ENCODE data around the gene LY6G5B. TPM values are rescaled to one million over a fixed set of nuclear protein-coding genes. Genes with fewer than 3 reads are reported as not detected.

Gene LY6G5B, protein sequence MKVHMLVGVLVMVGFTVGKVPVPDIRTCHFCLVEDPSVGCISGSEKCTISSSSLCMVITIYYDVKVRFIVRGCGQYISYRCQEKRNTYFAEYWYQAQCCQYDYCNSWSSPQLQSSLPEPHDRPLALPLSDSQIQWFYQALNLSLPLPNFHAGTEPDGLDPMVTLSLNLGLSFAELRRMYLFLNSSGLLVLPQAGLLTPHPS
- 10 to 100 TPM in 6 of 10 donors, 1 to 10 TPM in 4; 5.6 to 24.0 (median 10.9) TPM for polyA plus RNA-seq (ENCODE audit: insufficient read length in 10 of 10)
- long read RNA-seq, donor 1, partial matches to known transcripts = 0 of 2 reads
- long read RNA-seq, donor 1, other reads (novel, unspliced or antisense) = 0 of 2 reads
- long read RNA-seq, donor 2, partial matches to known transcripts = 0 of 2 reads
- long read RNA-seq, donor 2, other reads (novel, unspliced or antisense) = 0 of 2 reads
- long read RNA-seq, donor 3 = 0 reads
- long read RNA-seq, donor 4, partial matches to known transcripts = 0 of 1 reads
- long read RNA-seq, donor 4, other reads (novel, unspliced or antisense) = 0 of 1 reads
- long read RNA-seq, donor 5, partial matches to known transcripts = 0 of 5 reads
- long read RNA-seq, donor 5, other reads (novel, unspliced or antisense) = 0 of 5 reads
- long read RNA-seq, donor 6 = 0 reads
- long read RNA-seq, donor 7, partial matches to known transcripts = 0 of 4 reads
- long read RNA-seq, donor 7, other reads (novel, unspliced or antisense) = 0 of 4 reads
- long read RNA-seq, donor 8, partial matches to known transcripts = 0 of 1 reads
- long read RNA-seq, donor 8, other reads (novel, unspliced or antisense) = 0 of 1 reads
- long read RNA-seq, donor 9 = 0 reads

DNA sequence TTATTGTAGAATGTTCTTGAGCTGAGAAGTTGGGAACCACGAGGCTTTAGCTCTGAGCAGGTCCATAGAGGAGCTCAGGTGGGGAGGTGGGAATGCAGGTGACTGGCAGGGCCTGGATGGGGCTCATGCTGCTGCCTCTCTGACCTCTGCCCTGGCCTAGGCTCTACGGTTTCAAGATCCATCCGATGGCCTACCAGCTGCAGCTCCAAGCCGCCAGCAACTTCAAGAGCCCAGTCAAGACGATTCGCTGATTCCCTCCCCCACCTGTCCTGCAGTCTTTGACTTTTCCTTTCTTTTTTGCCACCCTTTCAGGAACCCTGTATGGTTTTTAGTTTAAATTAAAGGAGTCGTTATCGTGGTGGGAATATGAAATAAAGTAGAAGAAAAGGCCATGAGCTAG, at the start of gene LY6G5B:
LY6G5B (plus strand) TSS at position 301 of the 400 bp plus-strand sequence. CDS start 975 bp downstream, outside the sequence.
- DNase-seq = no peak

DNA sequence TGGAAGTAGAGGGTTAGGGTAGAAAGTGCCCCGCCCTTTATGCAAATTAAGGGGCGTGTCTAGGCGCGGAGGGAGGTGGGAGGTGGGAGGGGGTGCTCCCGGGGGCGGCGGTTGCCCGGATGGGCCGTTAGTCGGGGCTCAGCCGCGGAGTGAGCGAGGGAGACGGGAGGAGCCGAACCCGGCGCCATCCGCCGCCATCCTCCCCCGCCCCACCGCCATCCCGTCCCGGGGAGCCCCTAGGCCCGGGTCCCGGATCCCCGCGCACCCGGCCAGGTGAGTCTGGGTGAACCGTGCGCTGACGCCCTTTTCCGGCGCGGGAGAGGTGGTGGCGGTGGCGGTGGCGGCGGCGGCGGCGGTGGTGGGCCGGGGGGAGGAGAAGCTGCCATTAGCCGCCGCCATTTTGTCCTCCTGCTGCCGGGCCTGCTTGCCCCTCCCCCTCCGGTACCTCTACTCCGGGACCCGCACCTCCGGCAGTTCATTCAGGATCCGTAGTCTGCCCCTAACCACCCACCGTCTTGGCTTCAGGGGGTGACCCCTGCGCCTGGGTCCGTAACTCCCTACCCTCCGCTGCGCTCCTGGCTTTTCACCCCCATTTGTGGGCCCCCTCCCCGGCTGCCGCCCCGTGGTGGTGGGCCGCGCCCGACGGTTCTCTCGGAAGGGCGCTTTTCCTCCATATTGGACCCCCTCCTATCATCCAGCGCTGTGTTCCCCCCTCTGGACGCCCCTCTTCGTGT, 49.0 kb upstream of the LY6G5B start, which contains the start of gene PRRC2A:
PRRC2A (plus strand) TSS at position 130 of the 734 bp plus-strand sequence. CDS start 2,075 bp downstream, outside the sequence.
- DNase-seq = peak in 2 of 3 donors; percentile 79 to 95

- no peak for DNase-seq
Observed at GRCh38 chr6:31621320-31621939, 48.3 kb upstream of the LY6G5B start.

GRCh38 chr6:31621991-31622390, 47.8 kb upstream of the LY6G5B start:
- DNase-seq = no peak

- DNase-seq = no peak
Observed at GRCh38 chr6:31622684-31623091, 47.1 kb upstream of the LY6G5B start.

GRCh38 chr6:31624070-31624469, 45.7 kb upstream of the LY6G5B start:
- no peak for DNase-seq

DNA sequence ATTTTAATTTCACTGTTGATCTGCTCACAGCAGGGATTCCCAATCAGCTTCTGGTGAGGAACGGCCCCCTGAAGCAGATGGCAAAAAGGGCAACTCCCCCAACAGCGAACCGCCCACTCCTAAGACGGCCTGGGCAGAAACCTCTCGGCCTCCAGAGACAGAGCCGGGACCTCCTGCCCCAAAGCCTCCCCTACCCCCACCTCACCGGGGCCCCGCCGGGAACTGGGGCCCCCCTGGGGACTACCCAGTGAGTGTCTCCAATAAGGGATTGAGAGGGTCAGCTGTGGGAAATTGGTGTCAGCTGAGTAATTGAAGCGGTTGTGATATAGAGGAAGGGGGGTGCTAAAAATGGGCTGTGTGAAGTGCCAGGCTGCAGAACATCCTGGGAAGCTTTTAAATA, 42.8 kb upstream of the LY6G5B start:
- no peak for DNase-seq

GRCh38 chr6:31627690-31628287, 42.0 kb upstream of the LY6G5B start:
- DNase-seq = no peak

DNA sequence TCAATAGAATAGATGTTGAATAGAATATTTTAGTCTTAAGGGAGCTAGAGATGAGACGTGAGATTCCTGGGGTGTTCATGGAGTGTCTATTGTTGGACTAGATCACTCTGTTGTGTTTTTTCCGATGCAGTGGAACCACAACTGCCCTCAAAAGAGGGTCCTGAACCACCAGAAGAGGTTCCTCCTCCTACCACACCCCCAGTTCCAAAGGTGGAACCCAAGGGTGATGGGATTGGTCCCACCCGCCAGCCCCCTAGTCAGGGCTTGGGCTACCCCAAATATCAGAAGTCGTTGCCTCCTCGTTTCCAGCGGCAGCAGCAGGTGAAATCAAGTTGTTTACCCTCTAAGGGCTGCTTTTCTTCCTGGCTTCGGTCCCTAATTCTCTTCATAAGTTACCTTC, 40.8 kb upstream of the LY6G5B start:
- DNase-seq = no peak

- no peak for DNase-seq
Observed at GRCh38 chr6:31630177-31630934, 39.4 kb upstream of the LY6G5B start.

DNA sequence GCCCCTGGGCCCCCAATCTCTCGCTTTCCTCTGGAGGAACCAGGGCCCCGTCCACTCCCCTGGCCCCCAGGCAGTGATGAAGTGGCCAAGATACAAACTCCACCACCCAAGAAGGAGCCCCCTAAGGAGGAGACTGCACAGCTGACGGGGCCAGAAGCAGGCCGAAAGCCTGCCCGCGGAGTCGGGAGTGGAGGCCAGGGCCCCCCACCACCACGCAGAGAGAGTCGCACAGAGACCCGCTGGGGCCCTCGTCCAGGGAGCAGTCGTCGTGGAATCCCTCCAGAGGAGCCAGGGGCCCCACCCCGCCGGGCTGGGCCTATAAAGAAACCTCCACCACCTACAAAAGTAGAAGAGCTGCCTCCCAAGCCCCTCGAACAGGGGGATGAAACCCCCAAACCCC, 38.6 kb upstream of the LY6G5B start:
- DNase-seq = no peak

DNA sequence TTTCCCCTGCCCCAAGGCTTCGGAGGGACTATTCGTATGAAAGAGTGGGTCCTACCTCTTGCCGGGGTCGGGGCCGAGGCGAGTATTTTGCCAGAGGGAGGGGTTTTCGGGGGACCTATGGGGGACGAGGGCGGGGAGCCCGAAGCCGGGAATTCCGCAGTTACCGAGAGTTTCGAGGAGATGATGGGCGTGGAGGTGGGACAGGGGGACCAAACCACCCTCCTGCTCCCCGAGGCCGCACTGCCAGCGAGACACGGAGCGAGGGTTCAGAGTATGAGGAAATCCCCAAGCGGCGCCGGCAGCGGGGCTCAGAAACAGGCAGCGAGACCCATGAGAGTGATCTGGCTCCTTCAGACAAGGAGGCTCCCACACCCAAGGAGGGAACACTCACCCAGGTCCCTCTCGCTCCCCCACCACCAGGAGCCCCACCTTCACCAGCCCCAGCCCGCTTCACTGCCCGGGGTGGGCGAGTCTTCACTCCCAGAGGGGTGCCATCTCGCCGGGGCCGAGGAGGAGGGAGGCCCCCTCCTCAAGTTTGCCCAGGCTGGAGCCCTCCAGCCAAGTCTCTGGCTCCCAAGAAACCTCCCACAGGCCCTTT, 38.0 kb upstream of the LY6G5B start:
- no peak for DNase-seq

DNA sequence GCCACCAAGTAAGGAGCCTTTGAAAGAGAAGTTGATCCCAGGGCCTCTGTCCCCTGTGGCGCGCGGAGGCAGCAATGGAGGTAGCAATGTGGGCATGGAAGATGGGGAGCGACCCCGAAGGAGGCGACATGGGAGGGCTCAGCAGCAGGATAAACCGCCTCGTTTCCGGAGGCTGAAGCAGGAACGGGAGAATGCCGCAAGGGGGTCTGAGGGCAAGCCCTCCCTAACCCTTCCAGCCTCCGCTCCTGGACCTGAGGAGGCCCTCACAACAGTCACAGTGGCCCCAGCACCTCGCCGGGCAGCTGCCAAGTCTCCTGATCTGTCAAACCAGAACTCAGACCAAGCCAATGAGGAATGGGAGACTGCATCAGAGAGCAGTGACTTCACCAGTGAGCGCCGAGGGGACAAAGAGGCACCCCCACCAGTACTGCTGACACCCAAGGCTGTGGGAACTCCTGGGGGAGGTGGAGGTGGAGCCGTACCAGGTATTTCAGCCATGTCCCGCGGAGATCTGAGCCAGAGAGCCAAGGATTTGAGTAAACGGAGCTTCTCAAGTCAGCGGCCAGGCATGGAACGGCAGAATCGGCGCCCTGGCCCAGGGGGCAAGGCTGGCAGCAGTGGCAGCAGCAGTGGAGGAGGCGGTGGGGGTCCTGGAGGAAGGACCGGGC, 37.4 kb upstream of the LY6G5B start:
- peak in 1 of 3 donors; percentile 20 for DNase-seq

DNA sequence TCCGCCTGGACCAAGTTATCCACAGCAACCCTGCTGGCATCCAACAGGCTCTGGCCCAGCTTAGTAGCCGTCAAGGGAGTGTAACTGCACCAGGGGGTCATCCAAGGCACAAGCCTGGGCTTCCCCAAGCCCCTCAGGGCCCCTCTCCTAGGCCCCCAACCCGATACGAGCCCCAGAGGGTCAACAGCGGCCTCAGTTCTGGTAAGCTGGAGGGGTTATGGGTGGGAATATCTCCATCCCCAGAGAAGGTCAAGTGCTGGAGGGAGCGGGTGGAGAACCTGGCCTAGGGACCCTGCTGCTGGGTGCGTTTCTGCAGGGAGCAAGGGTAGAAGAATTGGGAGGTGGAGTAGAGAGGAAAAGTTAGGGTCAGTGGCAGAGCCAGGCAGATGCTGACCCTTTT, 36.3 kb upstream of the LY6G5B start:
- no peak for DNase-seq

- DNase-seq = no peak
Observed at GRCh38 chr6:31634131-31634530, 35.6 kb upstream of the LY6G5B start.

DNA sequence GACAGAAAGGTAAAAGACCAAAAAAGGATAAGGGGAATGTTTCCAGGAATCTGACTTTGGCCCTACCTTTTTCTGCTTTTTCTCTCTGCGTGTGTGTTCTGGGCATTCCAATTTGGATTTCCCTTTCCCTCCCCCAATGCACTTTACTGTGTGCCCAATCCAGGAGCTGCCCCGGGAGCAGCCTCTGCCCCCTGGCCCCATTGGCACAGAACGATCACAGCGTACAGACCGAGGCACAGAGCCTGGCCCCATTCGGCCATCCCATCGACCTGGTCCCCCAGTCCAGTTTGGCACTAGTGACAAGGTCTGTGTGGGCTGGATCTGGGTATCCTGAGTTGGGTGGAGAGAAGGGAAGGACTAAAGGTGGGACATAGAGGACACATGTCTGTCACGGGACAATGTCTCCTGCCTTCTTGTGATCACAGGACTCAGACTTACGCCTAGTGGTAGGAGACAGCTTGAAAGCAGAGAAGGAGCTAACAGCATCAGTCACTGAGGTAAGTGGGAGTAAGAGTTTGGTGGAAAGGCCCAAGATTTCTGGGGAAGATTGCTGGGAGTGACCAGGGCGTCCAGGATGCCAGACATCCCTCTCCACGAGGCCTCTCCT, 34.7 kb upstream of the LY6G5B start:
- no peak for DNase-seq

GRCh38 chr6:31636698-31637596, 32.8 kb upstream of the LY6G5B start:
- no peak for DNase-seq

DNA sequence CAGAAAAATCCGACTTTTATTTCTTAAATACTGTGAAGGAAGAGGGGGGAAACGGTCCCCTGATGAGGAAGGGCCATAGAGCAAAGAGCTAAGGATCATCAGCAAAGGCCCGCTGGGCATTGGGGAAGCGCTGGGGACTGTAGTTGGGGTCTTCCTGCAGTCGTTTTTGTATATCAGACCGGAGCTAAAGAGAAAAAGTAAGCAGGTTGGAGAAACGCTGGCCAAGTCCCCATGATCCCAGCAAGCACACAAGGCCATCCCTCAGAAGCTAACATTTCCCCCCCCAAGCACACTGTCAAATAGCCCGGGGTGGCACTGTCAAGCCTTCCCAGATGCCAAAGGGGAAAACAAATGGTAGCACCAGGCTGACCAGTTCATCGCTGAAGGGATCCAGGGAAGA, 30.7 kb upstream of the LY6G5B start:
- DNase-seq = no peak
